Breast epithelium (tissue), 3 donors: ENCODE results near the gene ADD1.

Experiments
- POLR2A ChIP-seq: fragments of 450-650 bp; IDR thresholded peaks from one replicate; pipeline ENCODE4 v1.6.1; 2016; ENCODE audit warnings: antibody characterized with exemption, mild to moderate bottlenecking, moderate library complexity
- POLR2AphosphoS5 ChIP-seq, 3 donors: sonication (generic); formaldehyde crosslinking; IDR thresholded peaks; one replicate each; pipeline ENCODE4 v1.6.1; 2017; ENCODE audit warnings: antibody characterized with exemption in 3 of 3
- TF ChIP-seq, protein P1 (sequence below), 3 donors: fragments of 450-650 bp; IDR thresholded peaks; one replicate each; pipeline ENCODE4 v1.5.1; 2016 to 2017; ENCODE audit warnings: antibody characterized with exemption in 3 of 3, mild to moderate bottlenecking in 3 of 3, moderate library complexity in 3 of 3

DNA sequence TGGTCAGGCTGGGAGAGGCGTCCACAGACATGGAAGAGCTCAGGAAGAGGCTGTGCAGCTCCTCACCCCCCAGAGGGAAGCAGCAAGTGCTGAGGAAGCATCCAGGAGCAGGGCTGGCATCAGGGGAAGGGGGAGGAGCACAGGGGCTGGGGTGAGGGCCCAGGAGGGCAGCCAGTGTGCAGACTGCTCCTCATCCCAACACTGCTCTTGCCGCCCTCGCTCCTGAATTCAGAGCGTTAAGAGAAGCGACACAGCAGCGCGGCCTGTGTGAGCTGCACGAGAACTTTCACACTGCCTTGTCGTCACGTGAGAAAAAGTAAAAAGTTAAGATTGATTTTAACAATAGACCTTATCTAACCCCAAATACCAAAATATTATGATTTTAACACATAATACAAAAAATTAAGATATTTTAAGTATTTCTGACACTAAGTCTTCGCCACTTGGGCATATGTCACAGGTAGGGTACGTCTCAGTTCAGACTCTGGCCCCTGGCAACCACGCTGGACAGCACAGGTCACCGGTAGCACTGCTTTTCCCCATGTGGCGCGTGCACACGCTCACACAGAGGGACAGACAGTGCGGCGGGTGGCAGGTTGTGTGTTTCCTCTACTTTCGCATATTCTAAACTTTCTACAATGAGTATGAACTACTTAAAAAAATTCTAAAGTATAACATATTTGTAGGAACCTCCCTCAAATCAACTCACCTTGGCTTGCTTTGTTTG is 99.9 kb downstream of the ADD1 start:
- TF ChIP-seq POLR2A (no peak), POLR2AphosphoS5 (IDR thresholded peaks at IDR 0.05) (no peak)
- TF ChIP-seq, protein P1, sequence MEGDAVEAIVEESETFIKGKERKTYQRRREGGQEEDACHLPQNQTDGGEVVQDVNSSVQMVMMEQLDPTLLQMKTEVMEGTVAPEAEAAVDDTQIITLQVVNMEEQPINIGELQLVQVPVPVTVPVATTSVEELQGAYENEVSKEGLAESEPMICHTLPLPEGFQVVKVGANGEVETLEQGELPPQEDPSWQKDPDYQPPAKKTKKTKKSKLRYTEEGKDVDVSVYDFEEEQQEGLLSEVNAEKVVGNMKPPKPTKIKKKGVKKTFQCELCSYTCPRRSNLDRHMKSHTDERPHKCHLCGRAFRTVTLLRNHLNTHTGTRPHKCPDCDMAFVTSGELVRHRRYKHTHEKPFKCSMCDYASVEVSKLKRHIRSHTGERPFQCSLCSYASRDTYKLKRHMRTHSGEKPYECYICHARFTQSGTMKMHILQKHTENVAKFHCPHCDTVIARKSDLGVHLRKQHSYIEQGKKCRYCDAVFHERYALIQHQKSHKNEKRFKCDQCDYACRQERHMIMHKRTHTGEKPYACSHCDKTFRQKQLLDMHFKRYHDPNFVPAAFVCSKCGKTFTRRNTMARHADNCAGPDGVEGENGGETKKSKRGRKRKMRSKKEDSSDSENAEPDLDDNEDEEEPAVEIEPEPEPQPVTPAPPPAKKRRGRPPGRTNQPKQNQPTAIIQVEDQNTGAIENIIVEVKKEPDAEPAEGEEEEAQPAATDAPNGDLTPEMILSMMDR (IDR thresholded peaks at IDR 0.05) = no peak
